GM21619 (cell line): ENCODE results near the gene FNDC3B.

Experiments used
- ATAC-seq: cut with Tn5 transposase; IDR thresholded peaks from one replicate; pipeline ENCODE4 v1.9.1; 2021; ENCODE audit not compliant: unreplicated experiment

FNDC3B gene

DNA sequence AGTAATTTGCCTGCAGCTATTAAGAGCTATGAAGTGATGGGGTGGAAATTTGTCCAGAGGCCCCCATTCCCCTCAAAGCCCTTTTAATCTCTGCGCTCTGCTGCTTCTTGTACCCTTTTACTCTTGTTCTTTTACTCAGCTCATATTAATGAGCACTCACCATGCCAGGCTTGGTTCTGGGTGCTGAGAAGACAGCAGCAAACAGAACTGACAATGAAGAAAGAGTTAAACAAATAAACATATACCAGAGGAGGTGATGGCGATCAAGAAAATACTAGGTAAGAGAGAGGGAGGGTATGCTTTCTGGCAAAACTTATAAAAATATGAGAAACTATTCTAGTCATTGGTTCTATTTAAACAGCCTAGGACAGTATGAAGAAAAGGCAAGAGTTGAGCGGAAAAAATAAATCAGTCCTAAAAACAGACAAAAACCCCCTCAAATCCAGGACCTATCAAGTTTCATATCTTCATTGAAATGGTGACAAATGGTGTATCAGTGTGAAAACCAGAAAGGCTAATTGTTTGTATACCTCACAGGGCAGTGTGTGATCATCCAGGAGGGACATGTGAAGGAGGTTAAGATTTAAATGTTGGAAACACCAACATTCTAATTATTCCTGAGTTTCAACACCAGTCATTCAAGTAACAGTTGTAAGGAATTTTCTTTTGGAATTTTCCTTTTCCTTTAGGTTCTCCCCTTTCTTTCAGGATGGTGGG, 144.9 kb downstream of the FNDC3B start:
- ATAC-seq, result no peak

DNA sequence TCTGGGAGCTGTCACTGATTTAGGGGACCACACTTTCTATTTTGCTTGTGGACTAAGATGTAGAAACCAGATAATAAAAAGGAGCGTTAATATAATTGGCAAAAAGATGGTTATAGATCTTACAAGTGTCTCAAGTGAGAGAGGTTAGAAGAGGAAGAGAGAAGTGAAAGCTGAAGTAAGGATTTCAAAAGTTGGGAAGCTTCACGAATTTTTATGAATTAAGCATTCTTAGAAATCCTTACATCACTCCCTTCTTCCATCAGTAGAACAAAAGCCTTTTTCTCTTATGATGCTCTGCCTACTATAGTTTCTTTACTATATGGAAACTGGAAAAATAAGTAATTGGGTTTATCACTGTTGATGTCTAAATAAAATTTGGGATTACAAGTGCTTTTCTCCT, 146.5 kb downstream of the FNDC3B start:
- ATAC-seq, result no peak

DNA sequence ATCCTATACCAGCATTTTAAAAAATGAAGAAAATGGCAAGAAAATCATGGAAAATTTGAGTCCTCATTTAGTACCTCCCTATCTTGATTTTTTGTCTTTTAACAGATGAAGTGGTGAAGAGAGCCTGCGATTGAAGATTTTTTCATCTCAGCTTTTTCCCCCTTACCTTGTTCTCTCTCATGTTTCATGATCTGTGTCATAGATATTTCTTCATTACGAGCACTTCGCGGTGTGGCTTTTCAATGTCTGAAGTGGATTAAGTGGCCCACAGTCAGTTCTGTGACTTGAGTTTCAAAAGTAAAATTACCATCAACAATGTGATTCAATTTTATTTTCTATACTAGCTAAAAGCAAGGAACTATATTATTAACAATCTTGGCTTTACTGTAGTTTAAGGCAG, 147.2 kb downstream of the FNDC3B start:
- no peak for ATAC-seq

DNA sequence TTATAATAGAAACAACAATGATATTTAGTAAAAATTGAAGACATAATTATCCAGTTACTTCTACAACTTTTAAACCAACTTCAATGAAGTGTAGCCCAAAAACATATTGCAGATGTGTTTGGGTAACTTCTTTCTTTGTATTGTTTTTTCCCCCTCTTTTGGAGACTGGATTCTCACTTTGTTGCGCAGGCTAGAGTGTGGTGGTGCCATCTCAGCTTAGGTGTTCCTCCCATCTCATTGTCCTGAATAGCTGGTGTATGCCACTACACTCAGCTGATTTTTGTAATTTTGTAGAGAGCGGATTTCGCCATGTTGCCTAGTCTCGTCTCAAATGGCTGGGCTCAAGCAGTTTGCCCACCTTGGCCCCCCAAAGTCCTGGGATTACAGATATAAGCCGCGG, 148.1 kb downstream of the FNDC3B start:
- no peak for ATAC-seq

DNA sequence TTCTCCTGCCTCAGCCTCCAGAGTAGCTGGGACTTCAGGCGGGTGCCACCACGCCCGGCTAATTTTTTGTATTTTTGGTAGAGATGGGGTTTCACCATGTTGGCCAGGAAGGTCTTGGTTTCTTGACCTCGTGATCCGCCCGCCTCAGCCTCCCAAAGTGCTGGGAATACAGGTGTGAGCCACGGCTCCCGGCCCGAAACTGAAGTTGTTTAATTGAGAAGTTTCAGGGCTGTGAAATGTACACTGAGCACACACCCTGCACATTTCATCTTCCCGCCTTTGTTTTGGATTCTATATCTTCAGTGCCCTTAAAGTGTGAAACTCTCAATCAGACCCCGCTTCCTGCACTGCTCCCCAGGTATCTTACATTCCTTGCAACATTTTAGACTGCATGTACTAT, 149.1 kb downstream of the FNDC3B start:
- ATAC-seq, result no peak

DNA sequence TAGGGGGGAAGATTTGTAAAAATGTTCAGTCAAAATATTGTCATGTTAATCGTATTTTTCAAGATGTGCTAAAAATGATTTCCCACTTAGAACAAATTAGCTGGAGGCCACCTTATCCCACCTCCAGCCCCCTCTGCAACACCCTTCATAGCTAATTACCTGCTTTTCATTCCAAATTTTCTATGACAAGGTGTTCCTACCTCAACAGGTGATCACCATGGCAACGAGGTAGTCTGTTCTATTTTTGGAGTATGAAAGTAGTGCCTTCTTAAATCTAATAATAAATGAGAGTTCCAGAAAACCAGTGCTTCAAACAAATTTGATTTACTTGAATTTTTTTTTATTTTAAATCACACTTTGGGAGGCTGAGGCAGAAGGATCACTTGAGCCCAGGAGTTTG, 149.8 kb downstream of the FNDC3B start:
- ATAC-seq, result no peak

DNA sequence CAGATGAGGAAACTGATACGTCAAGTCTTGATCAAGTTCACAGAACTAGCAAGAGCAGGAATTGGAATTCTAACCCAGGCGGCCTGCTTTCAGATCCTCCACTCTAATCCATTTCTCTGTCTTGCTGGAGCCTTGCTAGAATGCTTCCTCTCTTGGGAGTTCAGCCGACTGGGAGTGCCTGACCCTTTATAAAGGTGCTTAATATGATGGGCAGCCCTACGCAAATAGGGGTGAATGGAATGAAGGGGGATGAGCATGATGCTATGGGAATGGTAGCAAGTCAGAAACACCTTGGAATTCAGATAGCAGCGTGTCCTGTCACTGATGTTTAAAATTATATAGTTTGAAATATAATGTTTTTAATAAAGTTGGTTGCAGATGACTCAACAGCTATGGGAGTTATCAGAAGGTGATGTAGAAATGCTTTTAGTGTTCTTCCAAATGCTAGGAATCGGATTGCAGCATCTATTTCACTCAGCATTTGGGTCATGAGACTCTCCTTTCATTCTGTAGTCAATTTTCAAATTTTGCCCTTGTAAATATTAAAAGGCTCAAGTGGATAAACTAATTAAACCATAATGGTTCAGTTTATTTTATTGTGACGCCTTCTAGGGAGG, 150.7 kb downstream of the FNDC3B start:
- ATAC-seq, result no peak

DNA sequence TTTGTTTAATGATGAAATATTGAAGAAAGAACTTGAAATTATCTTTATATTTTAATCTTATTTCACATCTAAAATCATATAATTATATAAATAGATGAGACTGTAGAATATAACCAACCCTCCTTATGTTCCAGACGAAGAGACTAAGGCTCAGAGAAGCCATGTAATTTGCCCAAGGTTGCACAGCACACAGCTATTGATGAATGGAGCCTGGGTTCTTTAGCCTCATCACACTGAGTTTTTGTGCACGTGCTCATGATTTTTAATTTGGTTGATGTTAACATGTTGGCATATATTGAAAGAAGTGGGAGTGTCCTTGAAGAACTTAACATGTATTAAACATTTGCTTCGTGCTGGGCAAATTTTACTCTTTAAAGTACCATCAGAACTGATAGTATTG, 151.6 kb downstream of the FNDC3B start:
- ATAC-seq, result no peak

DNA sequence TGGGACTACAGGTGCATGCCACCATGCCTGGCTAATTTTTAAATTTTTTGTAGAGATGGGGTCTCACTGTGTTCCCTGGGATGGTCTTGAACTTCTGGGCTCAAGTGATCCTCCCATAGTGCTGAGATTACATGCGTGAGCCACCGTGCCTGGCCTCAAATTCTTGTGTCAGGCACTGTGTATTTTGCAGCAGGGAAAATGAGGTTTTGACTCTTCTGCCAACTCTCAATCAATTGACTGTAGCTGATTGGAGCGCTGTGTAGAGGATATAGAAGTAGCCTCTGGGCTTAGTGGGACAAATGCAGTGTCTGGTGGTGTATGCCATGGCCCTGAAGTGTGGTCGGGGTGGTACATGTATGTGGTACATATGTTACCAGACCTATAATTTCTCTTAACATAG, 152.3 kb downstream of the FNDC3B start:
- no peak for ATAC-seq

DNA sequence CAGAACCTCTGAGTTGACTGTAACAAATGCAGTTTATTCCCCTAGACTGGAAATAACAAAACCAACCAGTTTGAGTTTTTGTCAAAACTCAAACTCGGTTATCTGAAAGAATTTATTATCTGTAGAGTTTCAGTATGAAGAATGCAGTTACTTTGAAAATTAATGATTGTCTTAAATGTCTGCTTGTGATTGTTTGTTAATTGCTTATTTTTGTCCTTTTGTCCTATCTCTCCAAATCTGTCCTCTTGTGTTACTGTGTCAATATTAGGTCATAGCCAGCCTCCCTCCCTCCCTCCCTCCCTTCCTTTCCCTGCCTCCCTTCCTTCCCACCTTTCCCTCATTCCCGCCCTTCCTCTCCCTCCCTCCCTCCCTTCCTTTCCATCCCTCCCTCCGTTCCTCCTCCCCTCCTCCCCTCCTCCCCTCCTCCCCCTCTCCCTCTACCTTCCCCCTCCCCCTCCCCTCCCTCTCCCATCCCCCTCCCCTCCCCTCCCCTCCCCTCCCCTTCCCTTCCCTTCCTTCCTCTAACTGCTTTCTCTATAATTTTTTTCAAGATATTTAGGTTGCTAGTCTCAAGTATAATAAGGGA, 153.5 kb downstream of the FNDC3B start:
- ATAC-seq, result no peak

DNA sequence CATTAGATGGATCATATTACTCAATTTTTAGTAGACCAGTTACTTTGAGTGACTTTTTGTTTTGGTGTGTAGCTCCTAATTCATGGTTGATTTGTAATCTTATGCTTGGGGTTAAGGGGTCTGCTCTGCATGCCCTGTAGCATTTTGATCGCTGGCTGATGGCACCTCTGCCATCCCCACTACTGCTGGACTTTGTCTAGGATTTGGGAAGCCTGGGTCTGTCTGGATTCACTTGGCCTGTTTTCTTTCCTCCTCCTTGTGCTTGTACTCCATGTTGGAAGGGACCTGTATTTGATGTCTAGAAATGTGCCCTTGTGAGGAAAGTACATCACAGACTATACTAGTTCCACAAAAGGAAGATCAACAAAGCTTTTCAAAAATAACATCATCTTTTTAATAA, 154.1 kb downstream of the FNDC3B start:
- no peak for ATAC-seq

DNA sequence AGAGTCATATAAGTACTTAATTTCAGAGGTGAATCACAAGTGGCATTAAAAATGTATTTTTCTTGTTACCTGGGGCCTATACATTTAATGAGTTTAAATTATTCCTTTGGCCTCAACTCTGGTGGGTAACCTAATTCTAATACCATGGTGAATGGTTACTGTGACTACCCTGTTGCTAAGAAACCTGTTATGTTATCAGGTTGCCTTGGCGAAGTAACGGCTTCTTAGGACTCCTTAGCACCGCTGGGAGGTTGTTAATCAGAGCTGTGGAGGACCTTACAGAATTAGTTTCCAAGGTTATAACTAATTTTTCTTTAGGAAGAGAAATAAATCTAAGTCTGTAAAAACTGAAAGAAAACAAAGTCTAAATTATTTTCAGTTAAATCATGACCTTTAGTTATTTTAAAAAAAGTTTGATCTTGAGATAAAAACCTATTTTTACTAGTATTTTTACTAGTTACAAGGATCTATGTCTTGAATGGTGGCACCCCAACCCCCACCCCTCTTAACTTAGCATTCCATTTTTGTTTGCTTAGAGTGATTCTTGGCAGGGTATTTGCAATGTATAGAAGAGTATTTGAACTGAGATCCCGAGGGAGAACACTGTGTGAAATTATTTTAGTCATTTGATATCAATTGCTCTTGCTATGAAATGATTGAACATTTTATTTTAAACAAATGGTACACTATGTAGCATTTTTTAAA, 155.5 kb downstream of the FNDC3B start:
- no peak for ATAC-seq

DNA sequence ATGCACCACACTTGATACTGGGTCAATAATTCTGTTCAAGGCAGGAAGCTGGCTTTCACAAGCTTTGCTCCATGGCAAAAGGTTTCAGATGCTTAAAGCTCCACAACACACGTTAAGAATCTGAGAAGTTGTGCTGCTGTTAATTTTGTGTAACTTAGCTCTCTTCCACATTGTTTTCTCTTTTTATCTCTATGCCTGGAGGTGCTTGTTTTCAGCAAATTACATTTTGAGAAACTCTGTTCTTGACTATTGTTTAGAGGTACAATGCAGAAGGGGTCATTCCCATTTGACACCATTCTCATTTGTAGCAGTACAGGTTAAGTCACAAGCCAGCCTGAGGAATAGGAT, 156.0 kb downstream of the FNDC3B start:
- no peak for ATAC-seq

DNA sequence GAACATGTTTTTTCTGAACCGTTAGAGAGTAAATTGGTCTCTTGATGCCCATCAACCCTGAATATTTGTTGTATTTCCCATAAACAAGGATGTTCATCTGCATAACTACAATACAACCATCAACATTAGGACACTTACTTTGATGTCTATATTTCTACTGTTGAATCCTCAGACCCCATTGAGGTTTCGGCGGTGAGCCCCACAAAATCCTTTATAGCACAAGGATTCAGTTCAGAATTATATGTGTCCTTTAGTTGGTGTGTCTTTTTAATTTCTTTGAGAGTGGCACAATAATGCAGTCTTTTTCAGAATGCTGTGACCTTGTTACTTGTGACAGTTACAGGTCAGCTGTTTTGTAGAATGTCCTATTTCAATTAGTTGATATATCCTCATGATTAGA, 158.0 kb downstream of the FNDC3B start:
- no peak for ATAC-seq

DNA sequence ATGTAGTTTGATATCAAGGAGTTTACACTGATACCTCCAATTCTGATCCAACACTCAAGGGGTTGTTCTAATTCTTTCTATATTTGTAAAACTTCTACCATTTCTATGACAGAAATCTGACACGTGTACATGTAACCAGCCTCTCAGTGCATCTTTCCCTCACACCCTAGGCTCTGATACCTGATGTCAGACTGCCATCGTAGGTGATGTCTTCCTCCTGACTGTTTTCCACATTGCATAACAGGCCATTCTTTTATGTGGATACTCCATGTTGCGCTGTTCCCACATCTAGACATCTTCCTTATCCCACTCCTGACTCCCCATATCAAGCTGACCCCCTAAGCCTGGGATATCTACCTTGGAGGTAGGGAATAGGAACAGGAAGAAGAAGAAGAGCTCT, 159.1 kb downstream of the FNDC3B start:
- ATAC-seq, result no peak

DNA sequence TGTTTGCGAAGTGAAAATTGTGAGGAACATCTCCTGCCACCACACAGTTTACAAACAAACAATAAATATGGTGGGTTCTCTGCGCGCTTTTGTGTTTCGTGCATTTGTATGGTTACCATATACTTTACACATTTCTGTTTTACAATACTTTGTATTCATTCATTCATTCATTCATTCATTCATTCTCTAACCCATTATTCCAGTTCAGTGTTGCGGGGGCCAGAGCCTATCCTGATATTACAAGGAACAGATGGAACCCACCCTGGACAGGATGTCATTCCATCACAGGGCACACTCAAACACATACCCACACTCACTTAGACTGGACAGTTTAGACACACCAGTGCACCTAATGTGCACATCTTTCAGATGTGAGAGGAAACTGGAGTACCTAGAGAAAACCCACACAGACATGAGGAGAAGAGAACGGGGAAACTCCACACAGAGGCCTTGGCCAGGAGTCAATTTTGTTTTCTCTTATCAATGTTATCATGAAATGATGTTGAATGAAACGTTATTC, 160.5 kb downstream of the FNDC3B start:
- ATAC-seq, result no peak

DNA sequence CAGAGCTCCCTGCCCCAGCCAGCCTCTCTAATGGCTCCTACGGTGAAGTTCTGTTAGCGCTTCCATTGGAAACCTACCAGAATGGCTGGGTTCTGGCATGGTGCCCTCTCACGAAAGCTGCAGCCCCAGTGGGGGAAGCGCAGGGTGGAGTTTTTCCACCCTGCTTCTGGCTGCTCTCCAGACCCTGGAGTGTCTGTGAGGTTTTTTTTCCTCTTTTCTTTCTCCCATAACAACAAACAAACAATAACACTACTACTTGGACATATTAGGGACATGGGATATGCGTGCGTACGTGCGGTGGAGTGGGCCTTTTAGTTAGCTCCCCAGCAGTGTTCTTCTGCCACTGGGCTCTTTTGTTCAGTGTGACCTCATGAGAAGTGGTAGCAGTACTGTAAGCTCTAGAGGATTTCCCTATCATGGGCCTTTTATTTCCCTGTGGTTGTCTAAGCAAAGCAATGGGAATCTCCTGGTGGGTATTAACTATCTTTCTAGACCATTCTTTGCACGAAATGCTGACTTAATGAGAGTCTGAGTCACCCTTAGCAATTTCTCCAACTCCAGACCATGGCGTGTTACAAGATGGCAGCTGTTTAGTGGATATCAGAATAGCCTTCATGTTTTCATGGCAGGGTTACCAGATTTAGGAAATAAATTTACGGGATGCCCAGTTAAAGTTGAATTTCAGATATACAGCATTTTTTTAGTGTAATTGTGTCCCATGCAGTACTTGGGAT, 161.9 kb downstream of the FNDC3B start:
- ATAC-seq, result no peak

DNA sequence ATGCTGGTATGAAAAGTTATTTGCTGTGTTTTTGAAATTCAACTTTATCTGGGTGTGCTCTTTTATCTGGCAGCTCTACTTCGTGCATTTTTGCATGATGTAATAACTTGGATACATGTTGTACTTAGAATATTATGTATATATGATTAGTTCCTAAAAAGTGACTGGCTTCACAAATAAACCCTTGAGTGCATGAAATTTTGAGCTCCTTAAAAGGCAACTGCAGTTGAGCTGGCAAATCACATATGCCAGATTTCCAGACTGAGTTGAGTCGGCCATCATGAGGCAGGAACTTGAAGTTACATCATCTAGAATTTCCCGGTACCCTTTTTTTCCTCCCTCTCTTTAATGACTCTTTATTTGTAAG, 162.5 kb downstream of the FNDC3B start:
- no peak for ATAC-seq

DNA sequence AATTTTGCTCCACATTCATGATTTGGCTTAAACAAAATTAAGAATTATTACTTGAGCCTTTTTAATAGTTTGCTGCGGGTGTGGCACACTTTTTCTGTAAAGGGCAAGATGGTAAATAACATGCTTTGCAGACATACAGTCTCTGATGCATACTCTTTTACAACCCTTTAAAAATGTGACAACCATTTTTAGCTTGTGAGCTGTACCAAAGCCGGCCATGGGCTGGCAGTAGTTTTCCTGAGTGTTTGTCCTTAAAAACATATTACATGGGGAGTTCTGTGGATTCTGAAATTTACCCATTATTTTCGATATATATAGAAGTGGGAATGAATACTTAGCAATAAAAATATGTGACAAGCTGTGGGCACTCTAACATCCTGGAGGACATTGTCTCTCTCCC, 163.4 kb downstream of the FNDC3B start:
- ATAC-seq, result no peak

DNA sequence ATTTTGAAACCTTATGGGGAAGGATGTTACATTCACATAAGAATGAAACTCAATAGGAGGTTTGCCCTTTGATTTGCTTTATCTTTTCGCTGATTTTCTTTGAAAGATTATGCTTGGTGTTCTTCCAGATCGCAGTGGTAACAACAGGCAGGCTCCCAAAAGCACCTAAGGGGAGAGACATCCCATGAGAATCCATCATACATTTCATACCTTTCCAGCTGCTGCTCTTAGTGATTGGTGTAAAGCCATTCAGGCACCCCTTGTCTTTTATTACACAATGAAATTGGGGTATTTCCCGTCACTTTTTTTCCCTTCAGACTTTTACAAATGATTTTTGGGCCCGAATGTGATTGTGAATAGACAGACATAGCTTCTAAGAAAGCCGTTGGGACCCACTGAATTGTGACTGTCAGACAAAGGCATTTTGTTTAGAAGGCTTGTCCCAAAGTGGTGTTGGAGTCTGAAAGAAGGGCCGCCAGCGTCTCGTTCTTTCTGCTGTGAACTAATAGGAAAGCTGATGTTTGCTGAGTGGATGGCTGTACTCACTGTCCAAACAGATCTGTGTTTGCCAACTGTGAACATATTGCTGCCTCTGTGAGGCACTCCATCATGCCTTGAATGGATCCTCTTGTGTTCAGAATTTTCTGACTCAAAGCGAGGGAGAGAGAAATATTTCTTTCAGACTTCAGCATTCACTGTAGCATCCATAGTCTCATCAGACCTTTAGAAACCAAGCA, 164.3 kb downstream of the FNDC3B start:
- no peak for ATAC-seq

DNA sequence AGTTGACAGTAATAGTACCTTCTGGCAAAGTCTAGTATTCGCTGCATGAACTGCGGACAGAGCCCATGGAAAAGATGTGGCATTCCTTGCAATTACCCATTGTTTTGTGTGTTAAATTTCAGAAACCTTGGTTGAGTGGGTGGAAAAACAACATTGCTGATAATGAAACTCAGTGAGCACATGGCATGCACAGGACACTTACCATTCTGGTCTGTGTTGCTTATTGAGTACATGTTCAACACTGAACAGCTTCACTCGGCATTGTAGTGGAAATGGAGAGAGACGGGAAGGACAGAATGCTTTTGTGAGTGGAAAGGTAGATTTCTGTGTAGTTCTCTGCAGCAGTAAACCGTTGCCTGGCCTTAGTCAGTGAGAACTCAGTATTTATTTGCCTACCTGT, 165.3 kb downstream of the FNDC3B start:
- no peak for ATAC-seq
